NCI-H774 (cell line): ENCODE results near the gene KDM4B.

Source experiments
- DNase-seq: peaks from one replicate; lab custom pipeline; 2025; lab: John Stamatoyannopoulos, UW

Gene KDM4B

GRCh38 chr19:5048727-5049553 lies 80.0 kb downstream of the KDM4B start:
- DNase-seq = no peak

GRCh38 chr19:5049561-5049960 lies 80.6 kb downstream of the KDM4B start:
- no peak for DNase-seq

DNA sequence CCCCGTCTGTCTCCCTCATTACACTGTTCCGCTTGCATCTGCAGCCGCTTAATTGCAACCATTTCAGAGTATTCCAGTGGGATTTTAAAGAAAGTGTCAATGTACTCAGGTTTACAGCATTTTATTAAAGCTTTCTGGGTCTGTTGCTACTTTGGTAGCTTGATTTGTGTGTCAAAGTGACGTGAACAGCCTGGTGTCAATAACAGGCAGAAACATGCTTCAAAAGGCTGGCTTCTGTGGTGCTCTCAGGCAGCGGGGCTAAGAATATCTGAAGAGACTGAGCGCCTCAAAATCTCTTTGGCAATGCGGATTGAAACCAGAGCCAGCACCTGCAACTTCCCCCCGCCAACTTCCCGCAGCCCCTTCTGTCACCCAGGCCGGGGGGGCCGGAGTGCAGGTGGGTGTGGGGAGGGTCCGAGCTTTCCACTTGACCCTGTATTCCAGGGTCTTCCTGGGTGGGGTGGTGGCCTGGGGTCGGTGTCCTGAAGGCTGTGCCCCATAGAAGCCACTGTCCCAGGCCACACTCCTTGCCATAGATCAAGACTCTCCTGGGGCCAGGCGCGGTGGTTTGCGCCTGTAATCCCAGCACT lies 81.2 kb downstream of the KDM4B start:
- DNase-seq = no peak

- DNase-seq = no peak
Measured at GRCh38 chr19:5050905-5051304, 82.0 kb downstream of the KDM4B start.

- DNase-seq = no peak
Measured at GRCh38 chr19:5051619-5052018, 82.7 kb downstream of the KDM4B start.

- DNase-seq = no peak
Measured at GRCh38 chr19:5052515-5052914, 83.6 kb downstream of the KDM4B start.

- no peak for DNase-seq
Measured at GRCh38 chr19:5052945-5053485, 84.1 kb downstream of the KDM4B start.

DNA sequence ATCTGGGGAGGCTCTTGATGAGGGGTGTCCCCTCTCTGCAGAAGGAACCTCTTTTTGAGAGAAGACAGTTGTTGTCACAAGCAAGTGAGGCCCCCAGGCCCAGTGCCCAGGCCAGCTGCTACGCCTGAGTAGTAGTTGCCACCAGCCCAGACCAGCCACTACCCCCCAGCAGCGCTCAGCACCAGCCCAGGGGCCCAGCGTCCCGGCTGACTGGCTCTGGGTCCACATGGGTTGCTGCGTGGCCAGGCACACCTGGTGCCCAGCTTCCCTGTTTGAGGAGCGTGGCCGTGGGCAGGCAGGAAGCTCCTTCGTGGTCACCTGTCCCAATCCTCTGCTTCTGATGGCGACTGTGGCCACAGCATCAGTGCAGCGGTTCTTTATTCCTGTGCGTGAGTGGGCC lies 84.7 kb downstream of the KDM4B start:
- no peak for DNase-seq

DNA sequence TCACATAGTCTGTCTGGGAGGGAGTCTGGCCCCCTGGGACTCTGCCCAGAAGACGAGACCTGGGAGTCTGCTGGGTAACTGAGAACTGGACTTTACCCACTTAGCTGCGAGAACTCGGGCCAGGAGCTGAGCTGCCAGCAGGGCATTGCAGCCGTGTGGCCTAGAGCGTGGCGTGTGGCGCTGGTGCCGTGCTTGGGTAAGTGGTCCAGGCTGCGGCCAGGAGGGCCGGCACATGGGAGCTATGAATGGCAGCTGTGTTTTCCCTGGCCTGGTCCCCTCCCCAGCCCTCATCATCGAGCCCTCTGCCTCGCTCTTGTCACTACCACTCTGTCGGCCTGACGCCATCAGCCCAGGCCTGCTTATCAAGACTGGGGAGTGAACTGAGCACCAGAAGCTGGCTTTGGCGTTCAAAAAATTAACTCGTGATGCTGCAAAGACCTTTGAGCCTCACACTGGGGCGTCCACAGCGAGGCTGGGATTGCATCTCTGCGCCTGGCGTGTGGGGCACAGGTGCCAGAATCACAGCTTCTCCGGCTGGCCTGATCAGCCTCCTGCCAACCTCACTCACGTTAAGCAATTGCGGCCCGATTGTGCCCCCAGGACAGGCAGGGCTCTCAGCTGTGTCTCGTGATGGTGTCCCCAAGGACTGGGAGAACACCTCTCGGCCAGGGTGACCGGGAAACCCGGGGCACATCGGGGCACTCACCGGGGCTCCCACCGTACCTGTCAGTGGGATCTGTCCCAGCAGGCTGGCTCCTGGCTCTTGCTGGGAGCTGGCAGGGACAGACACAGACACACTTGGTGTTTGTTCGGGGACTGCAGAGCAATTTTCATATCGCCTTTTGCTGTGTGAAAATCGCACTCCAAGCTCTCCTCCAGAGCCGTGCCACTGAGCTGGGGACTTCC lies 85.9 kb downstream of the KDM4B start:
- no peak for DNase-seq

DNA sequence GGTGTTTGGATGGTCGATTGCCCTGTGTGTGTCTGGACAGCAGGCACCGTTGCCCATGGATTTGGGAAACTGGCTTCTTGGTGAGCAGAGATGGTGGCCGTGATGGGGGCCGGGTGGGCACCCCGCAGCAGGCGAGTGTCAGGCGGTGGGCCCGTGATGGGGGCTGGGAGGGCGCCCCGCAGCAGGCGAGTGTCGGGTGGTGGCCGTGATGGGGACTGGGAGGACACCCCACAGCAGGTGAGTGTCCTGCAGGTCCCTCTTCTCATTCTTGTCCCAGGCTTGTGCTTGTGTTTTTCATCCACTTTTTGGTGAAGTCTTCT lies 86.5 kb downstream of the KDM4B start:
- DNase-seq = no peak

GRCh38 chr19:5057860-5058259 lies 88.9 kb downstream of the KDM4B start:
- DNase-seq = no peak

DNA sequence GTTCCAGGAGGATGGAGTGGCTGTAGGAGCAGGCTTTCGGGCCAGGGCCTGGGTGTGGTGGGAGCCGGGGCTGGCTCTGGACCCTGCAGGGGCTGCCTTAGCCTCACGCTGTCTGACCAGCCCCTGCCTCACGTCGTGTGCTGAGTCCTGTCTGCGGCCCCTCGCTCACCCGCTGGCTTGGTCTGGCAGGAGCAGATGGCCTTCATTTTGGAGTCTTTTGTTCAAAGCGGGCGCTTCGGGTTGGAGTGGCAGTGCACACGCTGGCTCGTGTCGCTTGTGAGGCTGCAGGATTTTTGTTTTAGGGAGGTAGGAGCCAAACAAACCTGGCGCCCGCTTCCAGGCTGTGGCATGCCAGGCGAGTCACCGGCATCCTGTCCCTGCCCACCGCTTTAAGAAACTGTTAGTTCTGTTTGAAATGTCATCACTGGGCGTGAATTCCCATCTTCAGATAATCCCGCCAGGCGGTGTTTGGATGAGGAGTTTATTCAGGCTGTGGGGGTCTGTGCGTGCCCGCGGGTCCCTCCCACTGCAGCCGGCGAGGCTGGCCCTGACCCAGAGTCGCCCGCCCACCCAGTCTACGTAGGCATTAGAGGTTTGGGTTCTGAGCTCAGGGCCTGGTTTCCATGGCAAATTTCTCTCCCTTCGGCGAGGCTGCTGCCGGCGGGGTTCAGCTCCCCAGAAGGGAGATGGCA lies 89.8 kb downstream of the KDM4B start:
- DNase-seq = no peak

DNA sequence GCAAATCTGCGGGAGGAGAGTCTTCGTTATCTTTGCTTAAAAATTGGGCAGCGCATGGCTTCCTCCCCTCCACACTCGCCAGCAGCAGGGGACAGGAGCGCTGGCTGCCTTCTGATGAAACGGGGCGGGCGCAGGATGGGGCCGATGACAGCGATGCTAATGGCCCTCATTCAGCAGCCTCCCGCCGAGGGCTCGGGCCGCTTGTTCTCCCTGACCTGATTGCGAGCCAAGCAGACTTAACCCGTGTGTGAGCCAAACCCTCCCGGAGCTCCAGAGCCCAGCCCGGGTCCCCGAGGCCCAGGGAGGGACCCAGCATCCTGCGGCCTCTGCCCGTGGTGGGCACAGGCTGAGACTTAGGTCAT lies 90.3 kb downstream of the KDM4B start:
- no peak for DNase-seq

DNA sequence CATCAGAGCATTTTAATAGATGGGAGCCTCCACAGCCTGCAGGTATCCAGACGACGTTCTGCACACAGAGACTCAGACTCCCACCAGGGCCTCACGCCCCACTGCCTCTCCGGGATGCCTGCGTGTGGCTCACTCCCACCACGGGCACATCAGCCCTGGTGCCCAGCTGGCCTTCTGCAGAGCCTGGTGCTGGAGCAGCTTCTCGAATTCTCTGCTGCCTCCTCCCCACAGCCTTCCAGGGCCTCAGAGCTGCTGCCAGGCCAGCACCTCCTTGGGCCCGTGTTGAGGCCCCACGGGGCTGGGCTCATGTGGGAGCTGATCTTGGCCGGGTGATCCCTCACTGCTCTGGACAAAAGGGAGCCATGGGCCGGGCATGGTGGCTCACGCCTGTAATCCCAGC lies 90.9 kb downstream of the KDM4B start:
- DNase-seq = no peak

- no peak for DNase-seq
Measured at GRCh38 chr19:5062195-5062594, 93.3 kb downstream of the KDM4B start.

- DNase-seq = no peak
Measured at GRCh38 chr19:5062799-5063198, 93.9 kb downstream of the KDM4B start.

DNA sequence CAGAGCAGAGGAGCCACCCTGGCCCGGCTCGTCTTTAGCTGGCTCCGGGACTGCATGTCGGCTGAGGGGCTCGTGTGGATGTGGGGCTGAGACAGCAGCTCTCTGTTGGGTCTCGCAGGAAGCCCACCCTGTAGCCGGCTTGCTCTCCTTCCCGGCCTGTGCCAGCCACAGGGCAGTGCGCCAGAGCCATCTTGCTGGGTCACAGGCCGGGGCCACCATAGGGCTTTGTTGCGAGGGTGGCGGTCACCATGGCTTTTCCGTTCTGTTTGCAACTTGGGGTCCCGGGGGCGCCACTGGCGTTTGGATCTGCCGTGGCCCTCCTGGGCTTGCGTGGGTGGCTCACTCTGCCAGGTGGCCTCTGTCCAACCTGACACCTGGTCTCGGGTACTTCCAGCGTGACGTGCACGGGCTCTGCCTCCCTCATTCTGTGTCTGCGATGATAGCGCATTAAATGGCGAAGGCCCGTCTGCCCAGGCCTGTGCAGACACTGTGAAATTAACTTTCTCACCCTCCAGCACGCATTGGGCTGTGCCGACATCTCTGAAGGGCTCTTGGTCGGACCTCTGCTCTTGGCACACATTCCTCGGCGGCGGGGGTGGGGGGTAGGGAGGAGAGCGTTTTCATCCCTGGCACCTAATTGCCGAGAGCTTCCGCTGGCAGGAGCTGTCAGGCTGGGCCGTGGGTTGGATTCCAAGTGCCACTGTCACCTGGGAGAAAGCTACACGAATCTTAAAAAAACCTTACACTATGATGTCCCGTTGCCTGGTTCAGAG lies 95.1 kb downstream of the KDM4B start:
- DNase-seq = no peak

DNA sequence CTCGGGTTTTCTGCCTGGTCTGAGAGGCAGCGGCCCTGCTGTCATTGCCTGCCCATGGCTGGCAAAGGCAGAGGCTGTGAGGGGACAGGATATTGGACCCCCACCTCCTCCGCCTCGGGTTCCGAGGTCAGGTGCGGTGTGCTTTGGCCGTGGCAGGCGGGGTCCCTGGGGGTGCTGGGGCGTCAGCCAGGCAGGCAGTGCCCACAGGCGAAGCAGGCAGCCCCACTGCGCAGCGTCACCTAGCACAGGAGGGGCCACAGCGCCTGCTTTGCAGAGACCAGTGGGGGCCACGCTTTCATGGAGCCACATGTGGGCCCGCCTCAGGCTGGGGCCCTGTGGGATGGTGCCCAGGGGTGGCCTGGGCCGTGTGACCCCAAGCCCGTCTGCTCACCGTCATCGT lies 96.0 kb downstream of the KDM4B start:
- no peak for DNase-seq

GRCh38 chr19:5065663-5066093 lies 96.8 kb downstream of the KDM4B start:
- DNase-seq = no peak

GRCh38 chr19:5066768-5067167 lies 97.9 kb downstream of the KDM4B start:
- DNase-seq = no peak

GRCh38 chr19:5067678-5068077 lies 98.8 kb downstream of the KDM4B start:
- no peak for DNase-seq
